KMS-11 (cell line): ENCODE results near the gene ESRRB.

Experiments used
- H2AFZ ChIP-seq: fragments of 200-600 bp; sonication (generic); 2 replicates; pipeline ENCODE4 v1.6.1; 2016; ENCODE audit warnings: antibody characterized with exemption, mixed run types, low read depth
- H3K27ac ChIP-seq: fragments of 200-600 bp; sonication (generic); 2 replicates; pipeline ENCODE4 v1.6.1; 2016; ENCODE audit warnings: mild to moderate bottlenecking, mixed run types
- H3K27me3 ChIP-seq: fragments of 200-600 bp; sonication (generic); 2 replicates; pipeline ENCODE4 v1.6.1; 2017; ENCODE audit warnings: mild to moderate bottlenecking, low read depth, mixed run types, moderate library complexity; ENCODE audit not compliant: insufficient read depth
- H3K36me3 ChIP-seq: fragments of 200-600 bp; sonication (generic); 2 replicates; pipeline ENCODE4 v1.6.1; 2017; ENCODE audit warnings: mild to moderate bottlenecking, mixed run types; ENCODE audit not compliant: insufficient read depth
- H3K4me1 ChIP-seq: fragments of 200-600 bp; sonication (generic); 2 replicates; pipeline ENCODE4 v1.6.1; 2016; ENCODE audit warnings: mild to moderate bottlenecking, low read depth, mixed run types; ENCODE audit not compliant: poor library complexity, severe bottlenecking
- H3K4me2 ChIP-seq: fragments of 200-600 bp; sonication (generic); 2 replicates; pipeline ENCODE4 v1.7.0; 2016; ENCODE audit warnings: mild to moderate bottlenecking, mixed run types
- H3K4me3 ChIP-seq: fragments of 200-600 bp; sonication (generic); IDR thresholded peaks from 2 replicates; pipeline ENCODE4 v1.6.1; 2017; ENCODE audit warnings: low read depth, low read length, mixed read lengths; ENCODE audit not compliant: insufficient read depth
- H3K79me2 ChIP-seq: fragments of 200-600 bp; sonication (generic); 2 replicates; pipeline ENCODE4 v1.6.1; 2016; ENCODE audit warnings: low read depth, mixed run types; ENCODE audit not compliant: insufficient read depth
- H3K9ac ChIP-seq: fragments of 200-600 bp; sonication (generic); 2 replicates; pipeline ENCODE4 v1.6.1; 2016; ENCODE audit warnings: mild to moderate bottlenecking, mixed run types
- H4K20me1 ChIP-seq: fragments of 200-600 bp; sonication (generic); 2 replicates; pipeline ENCODE4 v1.6.1; 2016; ENCODE audit warnings: mild to moderate bottlenecking, mixed run types; ENCODE audit not compliant: insufficient read depth
- TF ChIP-seq, protein P1 (sequence below): fragments of 200-600 bp; sonication (generic); conservative IDR thresholded peaks from 2 replicates; pipeline ENCODE4 v1.6.1; 2017; ENCODE audit warnings: low read depth, mild to moderate bottlenecking, antibody characterized with exemption, low read length, moderate library complexity, mixed read lengths

The ESRRB gene

DNA sequence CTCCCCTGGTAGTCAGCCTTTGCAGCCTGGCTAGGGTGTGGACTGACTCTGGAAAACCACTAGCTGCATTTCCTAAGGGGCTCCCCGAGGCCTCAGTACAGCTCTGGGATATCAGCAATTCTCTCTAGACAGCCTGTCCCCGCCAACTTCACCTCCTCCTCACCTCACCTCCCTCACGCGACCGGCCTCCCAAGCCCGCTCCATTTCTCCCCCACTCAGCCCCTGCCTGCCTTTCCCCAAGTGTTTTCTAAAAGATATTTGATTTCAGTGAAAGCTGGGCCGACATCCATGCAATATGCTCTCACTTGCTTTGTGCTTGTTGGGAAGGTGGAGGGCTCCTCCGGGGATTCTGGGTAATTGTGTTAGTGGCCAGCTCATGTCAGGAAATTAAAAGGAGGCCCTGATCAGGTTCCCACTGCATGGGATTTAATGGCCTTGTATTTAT is 91.8 kb downstream of the ESRRB start:
- Histone ChIP-seq H3K27me3 (no peaks in the 10 kb centered on the region), H4K20me1 (no peaks in the 10 kb centered on the region), H3K4me3 (no peak overlapping the region), H3K9ac (no peak overlapping the region), H3K4me2 (no peak overlapping the region), H3K36me3 (no peaks in the 10 kb centered on the region), H3K79me2 (no peaks in the 10 kb centered on the region), H3K27ac (no peak overlapping the region), H3K4me1 (no peaks in the 10 kb centered on the region), H2AFZ (no peak overlapping the region)
- TF ChIP-seq, protein P1, sequence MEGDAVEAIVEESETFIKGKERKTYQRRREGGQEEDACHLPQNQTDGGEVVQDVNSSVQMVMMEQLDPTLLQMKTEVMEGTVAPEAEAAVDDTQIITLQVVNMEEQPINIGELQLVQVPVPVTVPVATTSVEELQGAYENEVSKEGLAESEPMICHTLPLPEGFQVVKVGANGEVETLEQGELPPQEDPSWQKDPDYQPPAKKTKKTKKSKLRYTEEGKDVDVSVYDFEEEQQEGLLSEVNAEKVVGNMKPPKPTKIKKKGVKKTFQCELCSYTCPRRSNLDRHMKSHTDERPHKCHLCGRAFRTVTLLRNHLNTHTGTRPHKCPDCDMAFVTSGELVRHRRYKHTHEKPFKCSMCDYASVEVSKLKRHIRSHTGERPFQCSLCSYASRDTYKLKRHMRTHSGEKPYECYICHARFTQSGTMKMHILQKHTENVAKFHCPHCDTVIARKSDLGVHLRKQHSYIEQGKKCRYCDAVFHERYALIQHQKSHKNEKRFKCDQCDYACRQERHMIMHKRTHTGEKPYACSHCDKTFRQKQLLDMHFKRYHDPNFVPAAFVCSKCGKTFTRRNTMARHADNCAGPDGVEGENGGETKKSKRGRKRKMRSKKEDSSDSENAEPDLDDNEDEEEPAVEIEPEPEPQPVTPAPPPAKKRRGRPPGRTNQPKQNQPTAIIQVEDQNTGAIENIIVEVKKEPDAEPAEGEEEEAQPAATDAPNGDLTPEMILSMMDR: no peak

DNA sequence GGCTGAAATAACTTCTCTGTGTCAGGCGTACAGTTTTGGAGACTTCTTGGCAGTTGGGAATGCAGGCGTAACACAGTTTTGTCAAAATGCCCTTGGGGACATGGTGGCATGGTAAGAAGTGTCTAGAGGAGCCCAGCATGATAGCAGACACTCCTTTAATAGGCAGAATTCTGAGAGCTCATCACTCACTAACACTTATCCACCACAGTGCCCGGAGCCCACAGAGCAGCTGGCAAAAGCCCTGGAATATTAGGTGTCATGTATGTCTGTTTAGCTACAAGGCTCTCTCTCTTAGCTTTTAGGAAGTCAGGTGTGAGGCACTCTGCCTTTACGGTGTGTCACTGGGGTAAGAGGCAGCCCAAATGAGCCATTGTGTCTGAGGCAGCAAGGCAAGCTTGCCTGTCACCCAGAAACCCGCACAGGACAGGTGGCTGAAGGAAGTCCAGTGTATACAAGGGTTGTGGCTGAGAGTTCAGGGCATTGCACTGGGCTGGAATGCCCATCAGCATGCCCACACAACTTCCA is 96.3 kb downstream of the ESRRB start:
- no peaks in the 10 kb centered on the region for H4K20me1 ChIP-seq
- H3K27ac ChIP-seq: no peak overlapping the region
- no peak overlapping the region for H2AFZ ChIP-seq
- H3K9ac ChIP-seq: no peak overlapping the region
- H3K4me2 ChIP-seq: no peak overlapping the region
- TF ChIP-seq, protein P1: no peak
- H3K36me3 ChIP-seq: no peaks in the 10 kb centered on the region
- no peaks in the 10 kb centered on the region for H3K79me2 ChIP-seq
- no peak overlapping the region for H3K4me3 ChIP-seq
- H3K27me3 ChIP-seq: no peaks in the 10 kb centered on the region
- H3K4me1 ChIP-seq: no peaks in the 10 kb centered on the region

DNA sequence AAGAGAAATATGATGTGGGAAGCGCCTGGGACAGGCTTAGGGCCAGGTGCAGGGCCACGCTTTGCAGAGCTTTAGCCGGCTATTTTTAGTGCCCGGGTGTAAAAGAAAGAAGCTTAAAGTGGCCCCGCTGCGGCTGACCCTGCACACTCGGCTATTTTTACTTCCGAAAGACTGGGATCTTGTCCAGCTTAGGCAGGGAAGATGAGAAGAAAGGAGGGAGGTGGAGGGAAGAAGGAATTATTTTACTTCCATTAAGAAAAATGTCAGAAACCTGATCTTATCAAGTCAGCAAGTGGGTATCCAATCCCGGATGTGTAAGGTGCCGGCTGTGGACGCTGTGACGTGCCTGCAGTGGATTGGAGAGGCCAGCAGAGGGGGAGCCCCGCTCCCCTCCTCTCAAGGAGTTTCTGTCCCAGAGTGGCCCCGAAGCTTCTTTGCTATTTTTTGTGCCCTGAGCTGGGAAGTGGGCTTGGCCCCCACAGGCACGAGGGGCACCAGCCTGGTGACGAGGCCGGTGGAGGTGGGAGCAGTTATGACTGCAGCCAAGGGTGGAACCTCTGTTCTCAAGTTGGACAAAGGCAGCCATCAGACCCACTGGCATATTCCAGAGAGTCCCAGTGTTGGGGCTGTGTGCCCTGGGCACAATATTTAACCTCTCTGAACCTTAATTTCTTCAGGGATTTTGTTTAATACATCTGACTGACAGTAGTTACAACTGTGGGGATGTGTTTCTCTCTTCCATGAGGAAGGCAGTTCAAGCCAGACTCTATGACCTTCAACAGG is 97.7 kb downstream of the ESRRB start:
- no peak overlapping the region for H2AFZ ChIP-seq
- no peaks in the 10 kb centered on the region for H3K36me3 ChIP-seq
- no peak overlapping the region for H3K9ac ChIP-seq
- H3K27ac ChIP-seq: no peak overlapping the region
- no peaks in the 10 kb centered on the region for H3K27me3 ChIP-seq
- H3K4me3 ChIP-seq: no peak overlapping the region
- H3K4me2 ChIP-seq: no peak overlapping the region
- no peaks in the 10 kb centered on the region for H3K4me1 ChIP-seq
- H4K20me1 ChIP-seq: no peaks in the 10 kb centered on the region
- TF ChIP-seq, protein P1: no peak
- H3K79me2 ChIP-seq: no peaks in the 10 kb centered on the region

- Histone ChIP-seq H3K4me3 (no peak overlapping the region), H3K4me2 (no peak overlapping the region), H3K9ac (no peak overlapping the region), H3K4me1 (no peaks in the 10 kb centered on the region), H2AFZ (no peak overlapping the region), H3K27ac (no peak overlapping the region), H3K79me2 (no peaks in the 10 kb centered on the region), H3K27me3 (no peaks in the 10 kb centered on the region), H4K20me1 (no peaks in the 10 kb centered on the region), H3K36me3 (no peaks in the 10 kb centered on the region)
- TF ChIP-seq, protein P1: no peak
Measured at GRCh38 chr14:76480426-76480825, 104.5 kb downstream of the ESRRB start.
